ENCODE results near the gene SOX18. TPM values are rescaled to one million over a fixed set of nuclear protein-coding genes. Genes with fewer than 3 reads are reported as not detected.

Gene SOX18
- total RNA-seq, 3 donors from 2014 or later (not counting 1 experiment from before 2014, with no cell fraction given), result not detected

GRCh38 chr20:64083378-64083803, 34.0 kb upstream of the SOX18 start:
- Mint-ChIP-seq H3K4me3 (peak overlapping the region; percentile 79), H3K36me3 (no peaks in the 10 kb centered on the region)
- intact Hi-C loops (cut with micrococcal nuclease), result loop anchor here (2.0 kb wide), 1 partner anchor 37 kb away; no protein-coding TSS in a partner anchor

DNA sequence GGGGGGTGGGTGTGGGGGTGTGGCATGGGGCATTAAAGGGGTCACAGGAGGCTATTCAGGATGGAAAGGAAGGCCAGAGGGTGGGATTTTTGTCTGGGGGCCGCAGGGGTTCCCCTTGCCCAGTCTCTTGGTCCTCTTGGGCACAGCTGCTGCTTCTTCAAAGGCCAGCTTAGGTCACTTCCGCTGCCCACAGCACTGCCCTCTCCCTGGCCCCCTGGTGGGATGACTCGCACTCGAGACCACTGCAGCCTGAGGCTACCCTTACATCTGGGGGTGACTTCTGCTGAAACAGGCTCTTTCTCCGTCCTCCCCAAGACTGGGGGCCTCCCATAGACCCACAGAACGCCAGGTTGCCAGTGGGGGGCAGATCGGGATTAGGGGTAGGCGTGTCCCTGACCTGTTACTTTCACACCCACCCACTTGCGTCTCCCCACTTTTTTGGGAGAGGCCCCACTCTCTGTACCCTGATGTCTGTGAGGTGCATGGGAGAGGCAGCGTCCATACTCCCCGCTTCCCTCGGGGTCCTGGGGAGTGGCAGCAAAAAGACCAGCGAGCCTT, 33.5 kb upstream of the SOX18 start:
- peaks cover 18 to 42% of the 10 kb centered on the region in 2 donors for H3K4me1 Mint-ChIP-seq
- 20% methylated on average over 10 of the region's 13 CpGs for WGBS (ENCODE audit: insufficient coverage)
- H3K27ac Mint-ChIP-seq, result peak overlapping the region in 1 of 2 donors; percentile 80
- H3K4me3 ChIP-seq (ENCODE audit: low read length), result no peak overlapping the region
- TF ChIP-seq, protein P1, sequence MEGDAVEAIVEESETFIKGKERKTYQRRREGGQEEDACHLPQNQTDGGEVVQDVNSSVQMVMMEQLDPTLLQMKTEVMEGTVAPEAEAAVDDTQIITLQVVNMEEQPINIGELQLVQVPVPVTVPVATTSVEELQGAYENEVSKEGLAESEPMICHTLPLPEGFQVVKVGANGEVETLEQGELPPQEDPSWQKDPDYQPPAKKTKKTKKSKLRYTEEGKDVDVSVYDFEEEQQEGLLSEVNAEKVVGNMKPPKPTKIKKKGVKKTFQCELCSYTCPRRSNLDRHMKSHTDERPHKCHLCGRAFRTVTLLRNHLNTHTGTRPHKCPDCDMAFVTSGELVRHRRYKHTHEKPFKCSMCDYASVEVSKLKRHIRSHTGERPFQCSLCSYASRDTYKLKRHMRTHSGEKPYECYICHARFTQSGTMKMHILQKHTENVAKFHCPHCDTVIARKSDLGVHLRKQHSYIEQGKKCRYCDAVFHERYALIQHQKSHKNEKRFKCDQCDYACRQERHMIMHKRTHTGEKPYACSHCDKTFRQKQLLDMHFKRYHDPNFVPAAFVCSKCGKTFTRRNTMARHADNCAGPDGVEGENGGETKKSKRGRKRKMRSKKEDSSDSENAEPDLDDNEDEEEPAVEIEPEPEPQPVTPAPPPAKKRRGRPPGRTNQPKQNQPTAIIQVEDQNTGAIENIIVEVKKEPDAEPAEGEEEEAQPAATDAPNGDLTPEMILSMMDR (IDR thresholded peaks at IDR 0.05), result no peak
- H3K9me3 Mint-ChIP-seq, result no peaks in the 10 kb centered on the region
- H3K4me3 Mint-ChIP-seq, result peak overlapping the region; percentile 79
- peaks cover 43% of the 10 kb centered on the region for H3K4me1 ChIP-seq (ENCODE audit: control insufficient read depth, insufficient read depth, low read length)
- H3K27me3 Mint-ChIP-seq (ENCODE audit: low read depth in 2 of 2), result peaks cover 15 to 18% of the 10 kb centered on the region in 2 donors
- peaks cover 4% of the 10 kb centered on the region for H3K9me3 ChIP-seq (ENCODE audit: control insufficient read depth, insufficient read depth, low read length)
- intact Hi-C loops (cut with micrococcal nuclease), result loop anchor here (2.0 kb wide), 1 partner anchor 38 kb away; no protein-coding TSS in a partner anchor
- DNase-seq (peak in 1 of 2 donors; percentile 19), ATAC-seq (no peak)
- H3K36me3 ChIP-seq (ENCODE audit: control insufficient read depth, insufficient read depth, low read length), result no peaks in the 10 kb centered on the region
- H3K27ac ChIP-seq (ENCODE audit: low read length), result no peak overlapping the region
- no peaks in the 10 kb centered on the region for H3K36me3 Mint-ChIP-seq
- peaks cover 12% of the 10 kb centered on the region for H3K27me3 ChIP-seq (ENCODE audit: control insufficient read depth, insufficient read depth, low read length)

More at GRCh38 chr20:64083378-64083803, 34.0 kb upstream of the SOX18 start:
- Mint-ChIP-seq H3K9me3 (no peaks in the 10 kb centered on the region), H3K4me1 (peaks cover 15 to 38% of the 10 kb centered on the region in 2 donors), H3K27ac (no peak overlapping the region), H3K27me3 (ENCODE audit: low read depth in 2 of 2) (peaks cover 18 to 19% of the 10 kb centered on the region in 2 donors)
- H3K36me3 ChIP-seq (ENCODE audit: control insufficient read depth, insufficient read depth, low read length), result no peaks in the 10 kb centered on the region
- ATAC-seq, result peak; percentile 42 to 47 (median 46)
- H3K27ac ChIP-seq (ENCODE audit: low read length), result no peak overlapping the region
- peaks cover 4% of the 10 kb centered on the region for H3K9me3 ChIP-seq (ENCODE audit: control insufficient read depth, insufficient read depth, low read length)
- WGBS (ENCODE audit: insufficient coverage), result under 1% methylated on average over 52 of the region's 52 CpGs
- peaks cover 38% of the 10 kb centered on the region for H3K4me1 ChIP-seq (ENCODE audit: control insufficient read depth, insufficient read depth, low read length)
- peaks cover 12% of the 10 kb centered on the region for H3K27me3 ChIP-seq (ENCODE audit: control insufficient read depth, insufficient read depth, low read length)
- no peak overlapping the region for H3K4me3 ChIP-seq (ENCODE audit: low read length)
- DNase-seq, result peak; percentile 53 to 82
- TF ChIP-seq, protein P1 (IDR thresholded peaks at IDR 0.05), result peak; percentile 53

GRCh38 chr20:64082126-64082731, 32.8 kb upstream of the SOX18 start:
- H3K4me3 Mint-ChIP-seq, result peak overlapping the region; percentile 83
- WGBS (ENCODE audit: insufficient coverage), result 21% methylated on average over 13 of the region's 13 CpGs

More at GRCh38 chr20:64082126-64082731, 32.8 kb upstream of the SOX18 start:
- Histone ChIP-seq H3K36me3 (ENCODE audit: control insufficient read depth, insufficient read depth, low read length) (no peaks in the 10 kb centered on the region), H3K4me3 (ENCODE audit: low read length) (no peak overlapping the region), H3K27ac (ENCODE audit: low read length) (no peak overlapping the region), H3K9me3 (ENCODE audit: control insufficient read depth, insufficient read depth, low read length) (no peaks in the 10 kb centered on the region), H3K27me3 (ENCODE audit: control insufficient read depth, insufficient read depth, low read length) (peaks cover 12% of the 10 kb centered on the region), H3K4me1 (ENCODE audit: control insufficient read depth, insufficient read depth, low read length) (peaks cover 50% of the 10 kb centered on the region)
- TF ChIP-seq, protein P1 (IDR thresholded peaks at IDR 0.05), result no peak
- ATAC-seq (no peak), DNase-seq (peak in 1 of 2 donors; percentile 40)
- H3K36me3 Mint-ChIP-seq, result no peaks in the 10 kb centered on the region
- H3K4me1 Mint-ChIP-seq, result peaks cover 24 to 49% of the 10 kb centered on the region in 2 donors
- peak overlapping the region; percentile 62 to 80 for H3K27ac Mint-ChIP-seq
- no peaks in the 10 kb centered on the region for H3K9me3 Mint-ChIP-seq
- intact Hi-C loops (cut with micrococcal nuclease), result loop anchor here (2.0 kb wide), 1 partner anchor 39 kb away; no protein-coding TSS in a partner anchor
- H3K27me3 Mint-ChIP-seq (ENCODE audit: low read depth in 2 of 2), result peaks cover 15 to 18% of the 10 kb centered on the region in 2 donors

Measured in natural killer cell (primary cell).